ENCODE data around the gene PLEKHA8. TPM values are rescaled to one million over a fixed set of nuclear protein-coding genes. Genes with fewer than 3 reads are reported as not detected.

PLEKHA8 gene
- total RNA-seq, 1 donor from 2014 or later: 4.8 TPM

DNA sequence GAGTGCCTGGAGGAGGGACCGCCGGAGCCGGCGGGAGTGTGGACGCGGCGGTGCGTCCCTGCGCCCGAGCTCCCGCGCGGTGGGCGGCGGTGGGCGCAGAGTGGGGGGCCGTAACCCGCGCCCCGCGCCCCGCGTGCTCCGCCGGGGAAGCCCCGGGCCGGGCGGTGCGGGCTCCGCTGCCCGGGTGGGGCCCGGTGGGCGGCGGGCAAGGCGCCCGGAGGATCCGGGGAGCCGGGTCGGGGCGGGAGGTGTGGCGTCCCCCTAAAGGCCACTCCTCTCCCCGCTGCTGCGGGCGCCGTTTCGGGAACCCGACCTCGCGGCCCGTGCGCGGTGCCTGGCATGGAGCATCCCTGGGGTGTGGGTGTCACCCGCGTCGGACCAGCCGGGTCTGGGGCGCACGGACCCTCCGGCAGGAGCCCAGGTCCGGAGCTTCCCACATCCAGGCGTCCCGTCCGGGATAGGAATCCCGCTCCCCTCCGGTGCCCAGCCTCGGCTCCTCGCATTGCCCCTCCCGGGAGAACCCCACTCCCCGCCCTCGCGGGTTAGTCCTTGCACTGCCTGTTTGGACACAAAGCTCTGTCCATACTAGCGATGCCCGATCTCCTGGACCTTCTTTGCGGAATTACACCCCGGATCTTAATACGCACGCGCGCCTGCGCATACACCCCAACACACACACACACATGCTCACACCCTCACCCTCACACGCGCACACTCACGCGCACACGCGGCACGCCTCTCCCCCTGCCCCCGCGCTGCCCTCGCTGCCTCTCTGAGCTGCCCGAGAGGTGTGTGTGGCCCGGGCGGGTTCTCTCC is 107.3 kb downstream of the PLEKHA8 start:
- peak in 1 of 2 donors; percentile 81 for DNase-seq (ENCODE audit: low spot score in 2 of 2)
- Histone ChIP-seq H3K9me3 (no peaks in the 10 kb centered on the region), H3K36me3 (no peaks in the 10 kb centered on the region), H3K4me1 (peaks cover 10 to 15% of the 10 kb centered on the region in 2 donors), H3K4me3 (peak overlapping the region; percentile 84 to 85), H3K27me3 (no peaks in the 10 kb centered on the region), H3K27ac (peak overlapping the region; percentile 89 to 96)
- TF ChIP-seq, protein P1, sequence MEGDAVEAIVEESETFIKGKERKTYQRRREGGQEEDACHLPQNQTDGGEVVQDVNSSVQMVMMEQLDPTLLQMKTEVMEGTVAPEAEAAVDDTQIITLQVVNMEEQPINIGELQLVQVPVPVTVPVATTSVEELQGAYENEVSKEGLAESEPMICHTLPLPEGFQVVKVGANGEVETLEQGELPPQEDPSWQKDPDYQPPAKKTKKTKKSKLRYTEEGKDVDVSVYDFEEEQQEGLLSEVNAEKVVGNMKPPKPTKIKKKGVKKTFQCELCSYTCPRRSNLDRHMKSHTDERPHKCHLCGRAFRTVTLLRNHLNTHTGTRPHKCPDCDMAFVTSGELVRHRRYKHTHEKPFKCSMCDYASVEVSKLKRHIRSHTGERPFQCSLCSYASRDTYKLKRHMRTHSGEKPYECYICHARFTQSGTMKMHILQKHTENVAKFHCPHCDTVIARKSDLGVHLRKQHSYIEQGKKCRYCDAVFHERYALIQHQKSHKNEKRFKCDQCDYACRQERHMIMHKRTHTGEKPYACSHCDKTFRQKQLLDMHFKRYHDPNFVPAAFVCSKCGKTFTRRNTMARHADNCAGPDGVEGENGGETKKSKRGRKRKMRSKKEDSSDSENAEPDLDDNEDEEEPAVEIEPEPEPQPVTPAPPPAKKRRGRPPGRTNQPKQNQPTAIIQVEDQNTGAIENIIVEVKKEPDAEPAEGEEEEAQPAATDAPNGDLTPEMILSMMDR (IDR thresholded peaks at IDR 0.05): no peak
- intact Hi-C loops (cut with DNase I): loop anchor here (1.0 to 10.0 kb wide), 6 partner anchors 19 to 459 kb away; partner anchors contain the start of genes GARS1, PLEKHA8 and SCRN1

DNA sequence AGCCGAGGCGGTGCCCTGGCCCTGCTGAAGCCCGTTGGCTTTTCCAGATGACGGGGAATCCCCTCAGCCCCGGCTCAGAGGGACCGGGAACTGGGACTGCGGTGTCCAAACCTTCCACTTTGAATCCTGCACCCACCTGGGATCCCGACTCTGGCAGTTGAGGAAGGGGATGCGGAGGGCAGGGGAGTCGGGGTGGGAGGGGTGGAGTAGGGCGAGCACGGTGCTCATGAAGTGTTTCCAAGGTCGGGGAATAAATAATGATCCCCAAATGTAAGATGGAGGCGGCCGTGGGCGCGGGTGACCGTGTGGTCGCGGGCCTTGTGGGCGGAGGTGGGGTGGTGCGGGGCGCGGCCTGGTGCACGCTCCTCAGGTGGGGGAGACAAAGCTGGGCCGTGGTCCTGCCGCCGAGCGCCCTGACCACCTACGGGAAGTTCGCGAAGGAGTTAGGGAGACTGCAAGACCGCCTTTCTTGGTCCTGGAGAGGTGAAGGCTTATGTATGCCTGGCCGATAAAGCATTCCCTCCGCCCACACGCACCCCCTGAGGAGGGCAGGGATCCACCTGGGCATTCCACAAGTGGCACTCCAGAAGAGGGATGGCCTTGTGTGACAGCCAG is 108.0 kb downstream of the PLEKHA8 start:
- Histone ChIP-seq H3K4me3 (peak overlapping the region; percentile 84 to 85), H3K9me3 (no peaks in the 10 kb centered on the region), H3K27ac (peak overlapping the region; percentile 89 to 96), H3K36me3 (no peaks in the 10 kb centered on the region), H3K27me3 (no peaks in the 10 kb centered on the region), H3K4me1 (peaks cover 10 to 18% of the 10 kb centered on the region in 2 donors)
- TF ChIP-seq, protein P1 (IDR thresholded peaks at IDR 0.05): no peak
- no peak for DNase-seq (ENCODE audit: low spot score in 2 of 2)
- intact Hi-C loops (cut with DNase I): loop anchor here (5.0 to 10.0 kb wide), 2 partner anchors 69 to 459 kb away; partner anchors contain the start of gene GARS1

DNA sequence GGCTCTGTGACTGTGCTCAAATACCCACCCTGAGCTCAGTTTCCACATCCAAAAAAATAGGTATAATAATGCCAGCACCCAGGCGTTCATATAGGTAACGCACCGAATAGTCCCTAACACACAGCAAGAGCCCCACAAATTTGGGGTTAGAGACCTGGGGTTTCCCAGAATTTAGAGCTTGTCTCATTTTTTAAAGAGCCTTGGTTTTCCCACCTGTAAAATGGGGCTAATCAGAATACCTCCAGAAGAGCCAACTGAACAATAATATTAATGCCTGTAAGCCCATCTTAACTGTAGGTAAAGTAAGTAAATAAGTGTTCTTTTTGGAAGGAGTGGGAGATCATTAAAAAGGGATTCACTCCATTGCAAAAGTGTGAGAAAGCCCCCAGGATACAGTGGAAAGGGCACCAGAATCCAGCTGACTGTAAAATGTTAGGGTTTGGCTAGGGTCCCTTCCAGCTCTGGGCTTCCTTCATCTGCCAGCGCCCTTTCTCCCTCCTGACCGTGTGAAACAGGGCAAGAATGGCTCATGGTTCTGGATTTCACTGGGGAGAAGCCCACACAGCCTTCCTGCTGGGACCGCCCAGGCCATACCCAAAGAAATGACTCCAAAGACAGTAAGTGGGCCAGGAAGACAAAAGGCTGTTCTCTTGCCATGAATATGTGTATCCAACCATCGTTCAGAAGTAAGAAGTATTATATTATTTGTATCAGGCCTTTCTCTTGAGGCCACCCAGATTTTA is 108.7 kb downstream of the PLEKHA8 start:
- intact Hi-C loops (cut with DNase I): loop anchor here (5.0 to 10.0 kb wide), 2 partner anchors 70 to 458 kb away; partner anchors contain the start of gene GARS1
- Histone ChIP-seq H3K27me3 (no peaks in the 10 kb centered on the region), H3K9me3 (no peaks in the 10 kb centered on the region), H3K4me1 (peaks cover 14 to 23% of the 10 kb centered on the region in 2 donors), H3K4me3 (peak overlapping the region; percentile 84 to 85), H3K27ac (peak overlapping the region; percentile 89 to 96), H3K36me3 (no peaks in the 10 kb centered on the region)
- TF ChIP-seq, protein P1 (IDR thresholded peaks at IDR 0.05): no peak
- DNase-seq (ENCODE audit: low spot score in 2 of 2): no peak

DNA sequence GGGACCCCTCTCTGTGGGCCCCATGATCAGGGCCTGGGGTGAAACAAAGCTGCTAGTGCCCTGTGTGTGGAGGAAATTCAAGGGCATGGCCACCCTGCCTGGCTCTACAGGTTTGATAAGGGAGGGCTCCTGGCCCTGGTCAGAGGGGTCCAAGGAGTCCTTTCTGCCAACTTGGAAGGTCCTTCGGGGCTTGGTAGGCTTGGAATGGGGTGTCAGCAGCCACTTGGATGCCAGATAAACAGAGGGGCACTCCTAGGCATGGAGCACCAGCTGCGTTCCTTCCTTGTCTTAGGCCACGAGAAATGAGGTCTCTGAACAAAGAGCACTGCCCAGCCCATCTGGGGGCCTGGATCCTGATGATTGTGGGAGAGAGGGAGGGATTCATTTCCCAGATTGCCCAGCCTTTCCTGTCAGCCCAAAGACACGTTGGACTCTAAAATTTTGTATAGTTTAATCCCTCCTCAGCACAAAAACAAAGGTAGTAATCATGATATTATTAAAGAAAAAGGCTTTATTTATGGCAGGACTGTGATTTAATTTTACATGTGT is 111.7 kb downstream of the PLEKHA8 start:
- TF ChIP-seq, protein P1 (IDR thresholded peaks at IDR 0.05): no peak
- Histone ChIP-seq H3K4me3 (no peak overlapping the region), H3K27ac (peak overlapping the region; percentile 2 to 52), H3K27me3 (no peaks in the 10 kb centered on the region), H3K9me3 (no peaks in the 10 kb centered on the region), H3K4me1 (peaks cover 19 to 42% of the 10 kb centered on the region in 2 donors), H3K36me3 (no peaks in the 10 kb centered on the region)
- no peak for DNase-seq (ENCODE audit: low spot score in 2 of 2)
- intact Hi-C loops (cut with DNase I): loop anchor here (5.0 to 10.0 kb wide), 3 partner anchors 73 to 455 kb away; partner anchors contain the start of genes GARS1 and NOD1

DNA sequence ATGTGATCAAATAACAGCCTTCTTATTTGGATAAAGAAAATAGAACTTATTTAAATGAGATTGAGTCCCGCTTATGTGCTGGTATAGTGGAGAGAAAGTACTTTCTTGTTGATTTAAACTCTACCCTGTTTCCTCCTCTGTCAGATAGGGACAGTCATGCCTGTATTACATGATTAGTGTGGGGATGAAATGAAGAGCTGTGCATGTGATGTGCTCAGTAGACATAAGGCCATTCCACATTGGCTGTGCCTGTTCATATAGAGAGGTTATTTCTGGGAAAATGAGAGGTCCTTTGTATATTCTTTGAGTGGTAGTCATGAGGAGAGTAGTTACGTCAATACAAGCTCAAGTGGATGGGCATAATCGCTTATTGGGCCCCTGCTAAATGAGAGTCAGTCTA is 112.2 kb downstream of the PLEKHA8 start:
- Histone ChIP-seq H3K4me1 (peaks cover 19 to 45% of the 10 kb centered on the region in 2 donors), H3K27ac (peak overlapping the region in 1 of 2 donors; percentile 51), H3K36me3 (no peaks in the 10 kb centered on the region), H3K4me3 (no peak overlapping the region), H3K27me3 (no peaks in the 10 kb centered on the region), H3K9me3 (no peaks in the 10 kb centered on the region)
- no peak for DNase-seq (ENCODE audit: low spot score in 2 of 2)
- intact Hi-C loops (cut with DNase I): loop anchor here (5.0 kb wide), 1 partner anchor 337 kb away; the partner anchor contains the start of gene NOD1
- TF ChIP-seq, protein P1 (IDR thresholded peaks at IDR 0.05): no peak
